Stimulated activated CD4-positive, alpha-beta T cell treated with anti-CD3 and anti-CD28 coated beads, Interleukin-2, amount 100 ng/mL, for 4 hours (primary cell): ENCODE data around the gene GFOD1.

ENCODE experiments used
- DNase-seq: peaks from one replicate; pipeline ENCODE4 v3.0.0-alpha.2; 2020; ENCODE audit warnings: low read depth

The GFOD1 gene

DNA sequence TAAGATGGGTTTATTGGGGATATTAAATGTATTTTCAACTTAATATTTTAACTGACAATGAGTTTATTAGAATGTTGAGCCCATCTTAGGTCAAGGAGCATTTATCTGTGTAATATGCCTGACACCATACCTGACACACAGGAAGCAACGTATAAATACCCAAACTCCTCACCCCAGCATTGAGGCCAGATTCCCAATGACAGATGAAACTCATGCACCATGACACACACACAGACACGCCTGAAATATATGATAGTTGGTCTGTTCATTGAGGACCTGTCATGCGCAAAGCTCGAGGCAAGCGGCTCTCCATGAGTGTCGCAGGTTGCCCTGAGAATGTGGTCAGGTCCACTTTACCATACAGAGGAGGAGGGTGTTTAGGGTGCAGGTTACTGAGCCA lies 64.1 kb downstream of the GFOD1 start:
- DNase-seq = no peak

DNA sequence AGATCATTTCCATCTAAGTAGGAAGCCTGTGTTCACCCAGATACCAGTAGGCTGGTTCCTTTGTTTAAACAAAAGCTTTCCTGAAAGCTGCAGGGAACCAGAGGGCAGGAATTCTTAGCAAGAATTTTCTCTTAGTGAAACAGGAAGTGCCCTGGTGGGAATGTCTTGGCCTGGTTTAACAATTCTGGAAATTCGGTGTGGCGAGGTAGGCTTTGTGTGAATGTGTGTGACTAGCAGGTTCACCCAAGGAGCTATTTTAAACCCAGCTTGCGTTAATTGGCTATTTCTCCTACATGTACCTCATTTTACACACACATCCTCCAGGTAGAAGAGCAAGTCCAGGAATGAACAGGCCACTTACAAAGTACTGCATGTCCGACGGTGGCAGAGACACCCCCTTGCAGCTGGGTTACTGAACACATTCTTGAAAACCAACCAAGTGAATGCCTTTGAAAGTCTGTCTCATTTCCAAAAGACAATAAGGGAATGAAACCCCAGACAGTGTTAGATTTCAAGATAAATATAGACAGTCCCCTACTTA lies 64.6 kb downstream of the GFOD1 start:
- DNase-seq = no peak

DNA sequence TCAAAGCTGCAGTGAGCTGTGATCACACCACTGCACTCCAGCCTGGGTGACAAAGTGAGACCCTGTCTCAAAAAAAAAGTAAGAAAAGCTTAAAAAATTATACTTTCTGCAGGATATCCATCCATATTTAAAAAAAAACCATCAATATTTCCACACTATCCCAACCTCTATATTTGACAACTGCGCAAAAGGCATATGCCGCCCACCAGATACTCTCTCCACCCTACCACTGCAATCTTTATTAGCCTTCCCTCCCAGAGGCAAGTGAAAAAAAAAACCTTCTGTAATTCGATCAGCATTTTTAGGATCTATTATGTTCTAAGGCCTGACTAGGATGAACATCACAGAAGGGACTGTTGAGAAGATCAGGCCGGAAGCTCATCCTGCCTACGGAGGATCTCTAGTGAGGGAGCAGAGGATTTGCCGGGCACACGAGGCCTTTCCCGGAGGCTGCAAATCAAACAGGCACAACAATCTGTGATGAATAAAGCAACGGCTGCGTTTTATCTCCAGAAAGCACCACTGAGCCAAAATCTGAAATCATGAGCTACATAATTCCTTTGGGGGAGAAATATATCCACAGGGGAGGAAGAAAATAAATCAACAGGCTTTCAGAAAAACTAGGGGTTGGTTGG lies 65.9 kb downstream of the GFOD1 start:
- no peak for DNase-seq

DNA sequence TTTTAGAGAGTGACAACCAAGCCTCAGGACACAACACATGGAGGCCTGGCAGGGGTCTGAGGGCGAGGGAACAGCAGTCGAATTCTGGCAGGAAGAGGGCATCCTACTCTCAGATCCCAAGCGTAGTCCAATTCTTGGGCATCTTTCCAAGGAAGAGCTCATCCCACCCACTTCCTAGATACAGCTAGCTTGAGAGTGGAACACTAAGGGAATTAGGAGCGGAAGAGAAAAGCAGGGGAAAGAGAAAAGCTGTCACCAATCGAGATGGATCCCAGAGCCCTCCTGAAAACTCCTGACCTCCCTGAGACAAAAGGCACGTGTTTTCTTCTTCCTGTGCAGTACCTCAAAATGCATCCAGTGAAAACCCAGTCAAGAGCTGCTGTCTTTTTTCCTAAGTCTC lies 67.1 kb downstream of the GFOD1 start:
- DNase-seq = no peak

DNA sequence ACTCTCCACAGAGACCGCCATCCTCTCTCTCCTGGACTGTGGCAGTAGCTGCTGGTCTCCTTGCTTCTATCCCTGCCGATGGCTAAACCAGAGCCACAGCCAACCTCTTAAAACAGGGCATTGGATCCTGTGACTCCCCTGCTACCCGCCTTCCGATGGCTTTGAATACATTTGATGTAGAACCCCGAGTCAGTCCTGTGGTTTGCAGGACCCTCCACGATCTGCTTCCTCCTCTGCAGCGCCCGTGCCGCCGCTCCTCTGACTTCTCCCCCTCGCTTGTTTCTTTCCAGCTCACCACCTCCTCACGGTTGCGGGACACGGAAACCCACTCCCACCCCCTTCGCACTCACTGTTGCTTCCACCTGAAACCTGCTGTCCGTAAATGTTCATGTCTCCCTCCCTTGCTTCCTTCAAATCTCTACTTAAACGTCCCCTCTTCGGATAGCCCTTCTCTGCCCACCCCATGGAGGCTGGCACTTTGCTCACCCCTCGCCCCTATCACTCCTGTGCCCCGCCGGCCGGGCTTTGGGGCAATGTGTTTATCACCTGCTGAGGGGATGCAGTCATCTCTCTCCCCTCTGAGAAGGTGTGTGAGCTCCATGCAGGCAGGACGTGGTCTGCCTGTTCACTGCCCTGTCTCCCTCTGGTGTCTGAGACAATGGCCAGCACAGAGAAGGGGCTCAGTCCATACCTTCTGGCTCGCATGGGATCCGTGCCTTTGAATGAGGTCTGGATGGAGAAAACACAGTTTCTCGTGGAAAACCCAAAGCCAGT lies 67.8 kb downstream of the GFOD1 start:
- DNase-seq = no peak

DNA sequence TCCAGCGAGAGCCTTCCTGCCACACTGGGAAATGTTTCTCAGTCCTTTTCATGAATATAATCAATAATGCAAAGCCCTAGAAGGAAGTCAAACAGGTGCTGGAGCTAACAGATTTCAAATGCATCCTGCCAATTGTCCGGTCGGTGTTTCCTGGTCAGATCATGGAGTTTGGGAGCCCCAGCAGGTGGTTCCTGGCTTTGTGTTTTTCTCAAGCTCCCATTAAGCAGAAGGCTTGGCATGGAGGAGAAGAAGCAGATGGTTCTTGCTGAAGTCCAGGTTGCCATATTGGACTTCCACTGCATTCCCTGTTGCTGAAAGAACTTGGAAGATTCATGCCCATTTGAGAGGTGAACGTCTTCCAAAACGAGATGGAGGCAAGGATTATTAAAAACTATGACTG lies 68.6 kb downstream of the GFOD1 start:
- no peak for DNase-seq

- no peak for DNase-seq
Observed at GRCh38 chr6:13417954-13418353, 69.4 kb downstream of the GFOD1 start.

DNA sequence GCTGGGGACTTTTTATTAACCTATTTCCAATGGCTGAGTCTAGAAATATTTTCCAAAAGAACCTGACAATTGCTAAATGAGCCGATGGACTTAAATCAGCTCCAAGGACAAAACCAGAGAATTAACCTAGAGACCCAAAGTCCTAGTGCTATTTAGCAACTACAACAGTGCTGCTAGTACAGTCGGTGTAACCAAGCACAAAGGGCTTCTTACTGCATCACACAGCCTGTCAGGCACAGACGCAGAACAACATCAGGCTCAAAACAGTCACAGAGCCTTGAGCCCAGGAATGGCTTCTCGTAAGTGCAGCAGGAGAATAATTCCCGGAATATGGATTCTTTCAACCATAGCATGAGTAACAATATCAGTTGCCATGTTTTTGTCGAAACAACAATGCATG lies 70.0 kb downstream of the GFOD1 start:
- DNase-seq = no peak

GRCh38 chr6:13415283-13415682 lies 72.1 kb downstream of the GFOD1 start:
- DNase-seq = no peak

GRCh38 chr6:13413900-13414555 lies 73.4 kb downstream of the GFOD1 start:
- no peak for DNase-seq

- DNase-seq = no peak
Observed at GRCh38 chr6:13413466-13413862, 73.9 kb downstream of the GFOD1 start.

- no peak for DNase-seq
Observed at GRCh38 chr6:13412639-13413465, 74.5 kb downstream of the GFOD1 start.

GRCh38 chr6:13412211-13412610 lies 75.2 kb downstream of the GFOD1 start:
- DNase-seq = no peak

GRCh38 chr6:13411484-13411883 lies 75.9 kb downstream of the GFOD1 start:
- no peak for DNase-seq

GRCh38 chr6:13409991-13410390 lies 77.4 kb downstream of the GFOD1 start:
- no peak for DNase-seq

GRCh38 chr6:13407709-13408695 lies 79.4 kb downstream of the GFOD1 start:
- no peak for DNase-seq

- DNase-seq = no peak
Observed at GRCh38 chr6:13407368-13407708, 80.1 kb downstream of the GFOD1 start.

- no peak for DNase-seq
Observed at GRCh38 chr6:13406781-13407180, 80.6 kb downstream of the GFOD1 start.

DNA sequence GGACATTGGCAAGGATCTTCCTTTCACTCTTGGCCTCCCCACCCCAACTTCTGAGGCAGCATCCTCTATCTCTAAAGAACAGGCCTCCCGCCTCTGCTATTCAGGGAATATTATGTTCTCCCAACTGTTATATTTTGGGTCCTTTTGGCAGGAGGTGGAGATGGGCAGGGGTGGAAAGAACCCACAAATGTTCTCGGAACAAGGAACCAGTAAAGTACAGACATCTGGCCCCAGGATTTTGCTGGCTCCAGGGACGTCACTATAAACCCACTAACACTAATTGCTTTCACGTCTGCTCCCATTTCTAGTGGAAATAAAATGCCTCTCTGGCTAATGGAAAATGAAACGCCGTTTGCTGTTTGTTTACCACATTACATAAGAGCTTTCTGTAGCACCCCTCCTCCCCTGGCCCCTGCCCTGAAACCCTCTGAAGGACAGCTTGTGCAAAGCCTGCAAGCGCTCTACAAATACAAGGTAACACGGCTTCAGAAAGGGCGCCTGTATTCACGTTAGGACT lies 81.4 kb downstream of the GFOD1 start:
- no peak for DNase-seq

DNA sequence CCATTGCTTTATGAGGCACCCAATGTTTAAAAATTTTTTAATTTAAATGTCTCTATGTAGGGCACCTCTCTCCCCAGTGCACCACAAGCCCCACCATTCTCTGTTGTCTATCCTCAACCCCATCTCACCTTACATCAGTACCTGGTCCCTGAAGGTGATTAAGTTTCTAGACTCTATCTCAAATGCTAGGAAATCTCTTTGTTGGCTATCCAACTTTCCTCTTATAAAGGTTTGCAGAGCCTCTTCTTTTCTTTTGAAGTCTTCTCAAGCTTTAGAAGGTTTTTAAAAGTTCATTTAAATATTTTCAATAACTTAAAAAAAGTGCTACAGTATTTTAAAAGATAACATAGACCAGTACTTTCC lies 82.5 kb downstream of the GFOD1 start:
- no peak for DNase-seq
